Activated CD4-positive, alpha-beta T cell treated with anti-CD3 and anti-CD28 coated beads, Interleukin-2, Interleukin-6, amounts not matched to agents 100 ng/mL and 50 ng/mL, durations not matched to agents 16 hours and 8 hours (primary cell): Measurements from ENCODE around the gene PTPN12.
"Not testable (repeated sequence)": the region's sequence is repeated elsewhere in the genome, so short reads cannot be mapped to it uniquely, and the experiment has no call there.

Experiments used
- DNase-seq: peaks from one replicate; pipeline ENCODE4 v3.0.0-alpha.2; 2020

The PTPN12 gene

DNA sequence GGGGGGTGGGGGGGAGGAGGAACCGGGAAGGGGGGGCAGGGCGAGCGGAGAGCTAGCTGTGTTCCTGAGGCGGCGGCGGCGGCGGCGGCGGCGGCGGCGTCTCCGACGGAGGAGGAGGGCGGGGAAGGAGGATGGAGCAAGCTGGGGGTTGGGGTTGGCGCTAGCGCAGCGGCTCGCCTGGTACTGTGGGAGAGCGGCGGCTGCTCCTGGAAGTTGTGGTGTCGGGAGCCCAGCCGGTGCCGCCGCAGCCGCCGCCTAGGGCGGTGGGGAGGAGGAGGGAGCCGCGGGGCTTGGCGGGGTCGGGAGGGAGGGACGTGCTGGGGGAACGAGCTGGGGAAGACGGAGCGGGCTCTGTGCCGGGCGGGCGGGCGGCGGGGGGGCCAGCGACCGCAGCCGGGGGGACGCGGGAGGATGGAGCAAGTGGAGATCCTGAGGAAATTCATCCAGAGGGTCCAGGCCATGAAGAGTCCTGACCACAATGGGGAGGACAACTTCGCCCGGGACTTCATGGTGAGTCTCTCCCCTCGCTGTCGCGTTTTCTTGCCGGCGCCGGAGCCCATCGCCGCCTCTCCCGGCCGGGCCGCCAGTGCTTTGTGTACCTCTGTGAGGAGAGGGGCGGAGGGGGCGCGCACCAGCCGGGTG lies at the start of gene PTPN12:
Gene PTPN12 (plus strand): TSS at position 160 of the 642 bp plus-strand sequence. CDS start 252 bp downstream, at position 412.
- peak; percentile 34 for DNase-seq

DNA sequence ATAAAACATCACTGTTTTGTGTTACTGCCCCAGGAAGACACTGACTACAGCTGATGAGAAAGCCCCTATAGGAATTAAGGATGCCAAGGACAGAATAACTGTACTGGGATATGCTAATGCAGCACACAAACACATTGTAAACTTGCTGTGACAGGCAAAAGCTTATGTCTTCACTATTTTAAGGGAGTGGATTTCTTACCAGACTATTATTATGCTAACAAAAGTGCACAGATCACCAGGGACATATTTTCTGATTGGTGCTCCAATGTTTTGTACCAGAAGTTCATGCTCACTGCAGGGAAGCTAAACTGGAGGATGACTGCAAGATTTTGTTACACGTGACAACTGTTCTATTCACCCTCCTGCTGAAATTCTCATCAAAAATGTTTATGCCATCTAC lies 48.1 kb upstream of the PTPN12 start:
- no peak for DNase-seq

- no peak for DNase-seq
Measured at GRCh38 chr7:77497079-77497478, 40.0 kb upstream of the PTPN12 start.

DNA sequence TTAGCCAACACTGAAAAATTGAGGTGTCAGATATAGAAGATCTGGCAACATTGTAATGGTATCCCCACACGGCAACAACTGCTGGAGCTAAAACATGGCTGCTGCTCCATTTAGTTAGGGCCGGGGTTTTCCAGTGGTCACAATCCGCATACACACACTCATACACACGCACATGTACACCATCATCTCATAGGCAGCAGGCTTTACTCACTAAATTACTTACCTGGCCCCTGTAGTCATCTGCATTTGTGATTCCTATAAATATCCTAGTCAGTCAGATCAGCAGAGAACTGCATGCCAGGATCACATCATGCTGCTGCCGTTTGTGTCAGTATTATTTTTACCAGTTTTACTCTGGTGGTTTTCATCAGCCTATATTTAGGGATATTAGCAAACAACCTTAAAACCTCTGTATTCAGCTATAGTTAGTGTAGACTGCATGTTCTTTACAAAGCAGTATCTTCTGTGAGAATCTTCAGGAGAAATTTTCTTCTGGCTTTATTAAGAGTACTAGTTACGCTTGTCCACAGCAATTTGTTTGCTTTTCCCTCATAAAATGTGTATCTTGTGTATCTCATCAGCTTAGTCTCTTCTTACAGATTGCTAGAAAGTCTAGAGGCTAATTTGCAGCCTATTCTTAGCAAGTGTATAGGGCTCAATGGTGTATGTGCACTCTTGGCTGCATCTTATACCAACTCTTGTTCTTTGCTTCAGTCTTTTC lies 38.3 kb upstream of the PTPN12 start:
- no peak for DNase-seq

- no peak for DNase-seq
Measured at GRCh38 chr7:77501192-77501515, 35.9 kb upstream of the PTPN12 start.

GRCh38 chr7:77504951-77505350 lies 32.1 kb upstream of the PTPN12 start:
- no peak for DNase-seq

DNA sequence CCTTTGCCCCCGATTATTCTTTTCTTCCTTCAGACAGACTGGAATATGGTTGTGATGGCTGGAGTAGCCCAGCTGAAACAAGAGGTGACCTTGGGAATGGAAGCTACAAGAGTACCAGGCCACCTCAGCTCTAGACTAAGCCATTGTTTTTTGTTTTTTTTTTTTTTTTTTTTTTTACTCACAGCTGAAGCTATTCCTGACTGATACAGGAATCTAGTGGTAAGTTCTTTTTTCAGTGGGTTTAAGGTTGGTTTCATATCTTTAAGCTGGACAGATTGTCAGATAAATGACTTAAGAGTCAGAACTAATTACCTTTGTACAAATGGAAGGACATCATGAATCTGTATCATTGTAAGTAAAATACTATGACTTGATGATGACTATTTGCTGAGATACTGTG lies 30.2 kb upstream of the PTPN12 start:
- DNase-seq, result no peak

DNA sequence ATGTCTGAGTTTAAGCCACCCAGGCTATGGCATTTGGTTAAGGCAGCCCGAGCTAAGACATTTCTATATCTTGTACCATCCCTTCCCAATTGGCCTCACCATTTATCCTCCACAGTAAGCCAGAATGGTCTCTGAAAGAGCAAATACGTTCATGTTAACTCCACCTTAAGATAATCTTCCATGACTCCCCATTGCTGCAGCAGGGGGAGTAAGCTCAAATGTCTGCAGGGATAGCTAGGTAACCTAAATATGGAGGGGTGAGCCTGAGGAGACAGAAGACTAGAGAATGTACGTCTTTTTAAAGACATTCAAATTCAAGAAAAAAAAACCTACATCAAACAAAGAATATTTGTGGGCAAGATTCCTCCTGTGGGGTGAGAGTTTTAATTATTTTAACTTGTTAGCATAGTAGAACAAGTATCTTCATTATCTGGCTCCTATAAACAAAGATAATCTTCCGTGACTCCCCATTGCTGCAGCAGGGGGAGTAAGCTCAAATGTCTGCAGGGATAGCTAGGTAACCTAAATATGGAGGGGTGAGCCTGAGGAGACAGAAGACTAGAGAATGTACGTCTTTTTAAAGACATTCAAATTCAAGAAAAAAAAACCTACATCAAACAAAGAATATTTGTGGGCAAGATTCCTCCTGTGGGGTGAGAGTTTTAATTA lies 24.0 kb upstream of the PTPN12 start:
- not testable (repeated sequence) for DNase-seq

- no peak for DNase-seq
Measured at GRCh38 chr7:77516085-77516484, 21.0 kb upstream of the PTPN12 start.

DNA sequence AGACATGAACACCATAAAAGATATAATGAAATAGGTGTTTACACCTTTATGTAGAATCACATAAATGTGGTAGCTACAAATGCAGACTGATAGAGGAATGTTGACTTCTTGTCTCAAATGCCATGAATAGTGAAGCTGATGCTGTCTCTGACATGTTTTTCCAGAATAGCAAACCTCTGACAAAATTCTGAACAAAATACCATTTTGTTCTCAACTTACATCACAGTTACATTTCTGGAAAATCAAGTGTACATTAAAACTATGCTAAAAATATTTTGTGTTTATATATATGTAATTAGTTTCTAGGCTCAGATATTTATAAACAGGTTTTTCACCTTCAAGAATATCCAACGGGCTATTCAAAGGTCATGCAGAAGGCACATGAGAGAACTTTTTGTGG lies 16.8 kb upstream of the PTPN12 start:
- DNase-seq, result no peak

GRCh38 chr7:77521537-77521936 lies 15.6 kb upstream of the PTPN12 start:
- DNase-seq, result not testable (repeated sequence)

DNA sequence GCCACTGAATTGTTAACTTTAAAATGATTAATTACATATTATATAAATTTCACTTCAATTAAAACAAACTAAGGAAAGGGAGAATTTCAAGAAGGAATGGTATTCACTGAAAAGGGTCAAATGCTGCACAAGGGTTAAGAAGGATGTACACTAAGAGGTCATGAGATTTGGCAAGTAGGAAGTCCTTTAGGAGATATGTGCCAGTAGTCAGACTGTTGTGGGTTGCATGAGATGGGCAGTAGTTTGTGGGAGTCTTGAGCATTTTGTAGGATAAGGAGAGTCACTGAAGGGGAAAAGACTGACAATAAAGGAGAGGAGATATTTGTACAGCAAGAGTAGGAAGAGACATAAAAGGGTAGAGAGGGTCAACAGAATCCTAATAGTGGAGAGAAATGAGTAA lies 12.4 kb upstream of the PTPN12 start:
- no peak for DNase-seq

GRCh38 chr7:77525231-77525630 lies 11.9 kb upstream of the PTPN12 start:
- no peak for DNase-seq

GRCh38 chr7:77528368-77528767 lies 8.7 kb upstream of the PTPN12 start:
- no peak for DNase-seq

- DNase-seq, result no peak
Measured at GRCh38 chr7:77529279-77529678, 7.8 kb upstream of the PTPN12 start.

DNA sequence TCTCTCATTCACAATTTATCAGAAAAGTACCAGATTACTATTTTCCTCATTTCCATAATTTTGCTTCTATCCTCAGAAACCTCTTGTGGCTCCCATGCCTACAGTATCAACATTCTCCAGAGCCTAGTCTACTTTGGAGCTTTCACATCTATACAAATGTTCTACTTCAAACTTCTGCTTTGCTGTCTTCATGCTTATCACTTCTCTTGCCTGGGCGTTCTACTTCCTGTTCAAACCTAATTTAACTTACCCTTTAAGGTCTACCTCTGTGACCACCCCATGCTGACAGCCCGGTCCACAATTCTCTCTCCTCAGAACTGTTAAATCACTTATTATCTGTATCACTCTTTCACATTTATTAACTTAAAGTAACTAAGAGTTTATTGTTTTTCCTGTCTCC lies 6.1 kb upstream of the PTPN12 start:
- no peak for DNase-seq

- no peak for DNase-seq
Measured at GRCh38 chr7:77532247-77532646, 4.8 kb upstream of the PTPN12 start.

DNA sequence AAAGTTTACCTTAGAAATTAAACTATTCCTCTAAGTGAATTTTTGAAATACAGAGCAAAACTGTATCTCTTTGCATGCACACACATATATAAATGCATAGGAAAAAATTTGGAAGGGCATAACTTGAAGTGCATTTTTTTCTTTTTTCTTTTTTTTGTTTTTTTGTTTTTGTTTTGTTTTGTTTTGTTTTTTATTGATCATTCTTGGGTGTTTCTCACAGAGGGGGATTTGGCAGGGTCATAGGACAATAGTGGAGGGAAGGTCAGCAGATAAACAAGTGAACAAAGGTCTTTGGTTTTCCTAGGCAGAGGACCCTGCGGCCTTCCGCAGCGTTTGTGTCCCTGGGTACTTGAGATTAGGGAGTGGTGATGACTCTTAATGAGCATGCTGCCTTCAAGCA lies 4.4 kb upstream of the PTPN12 start:
- DNase-seq, result not testable (repeated sequence)

- not testable (repeated sequence) for DNase-seq
Measured at GRCh38 chr7:77534046-77534445, 3.0 kb upstream of the PTPN12 start.

GRCh38 chr7:77536017-77536412 lies 1.1 kb upstream of the PTPN12 start:
- DNase-seq, result no peak

- peak; percentile 98 for DNase-seq
Measured at GRCh38 chr7:77536413-77537135, 521 bp upstream of the PTPN12 start.

DNA sequence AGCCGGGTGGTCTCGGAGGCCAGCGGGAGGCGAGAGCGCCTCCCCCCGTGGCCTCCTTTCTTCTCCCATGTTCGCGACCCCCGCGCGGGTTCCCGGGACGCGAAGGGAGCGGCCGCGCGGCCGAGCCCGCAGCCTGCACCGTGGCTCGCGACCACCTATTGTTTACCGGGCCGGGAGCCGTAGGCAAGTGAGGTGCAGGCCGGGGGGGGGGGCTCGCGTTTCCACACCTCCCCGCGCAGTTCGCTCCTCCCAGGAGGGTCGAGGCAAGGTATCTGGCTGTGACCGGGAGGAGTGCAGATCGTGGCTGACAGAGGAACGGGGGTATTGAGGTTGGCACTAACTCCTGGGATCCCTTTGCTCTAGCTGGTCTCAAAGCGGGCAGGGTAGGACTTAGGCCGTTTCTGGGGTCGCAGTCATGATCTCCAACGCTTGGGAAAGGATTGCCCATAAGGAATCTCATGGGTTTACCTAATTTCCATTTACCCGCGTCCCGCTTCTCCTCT lies 734 bp downstream of the PTPN12 start:
- peak; percentile 18 for DNase-seq
